IMR-90 (cell line): Measurements from ENCODE around the gene SRSF7. TPM values are rescaled to one million over a fixed set of nuclear protein-coding genes. Genes with fewer than 3 reads are reported as not detected.
A peak's percentile ranks its signal among the peaks of the same experiment; 100 is the strongest.

Experiments used
- ATAC-seq: fragments of 200-7000 bp; cut with Tn5 transposase; 2 replicates; pipeline ENCODE4 v1.9.1; 2020; ENCODE audit warnings: low read depth, mild to moderate bottlenecking, moderate library complexity
- BruUV-seq: library from RNA; stranded (reverse); fragments of 400-500 nt; replicated peaks from 2 replicates; lab custom pipeline; 2021; lab: Mats Ljungman, UMichigan
- CTCF ChIA-PET: fragments of 300-600 bp; formaldehyde crosslinking; extraction: SDS; loops from one replicate; lab custom pipeline; 2021; ENCODE audit warnings: antibody characterized with exemption; lab: Yijun Ruan, JAX
- POLR2A ChIA-PET: fragments of 300-600 bp; sonication (Branson Sonifier 250); formaldehyde crosslinking; loops from one replicate; lab custom pipeline; 2022; ENCODE audit warnings: antibody characterized with exemption; ENCODE audit not compliant: unreplicated experiment; lab: Charles Lee
- DNase-seq: peaks from one replicate; pipeline ENCODE4 v3.0.0; 2013
- H2AFZ ChIP-seq: replicated peaks from 2 replicates; pipeline ENCODE3; 2013; ENCODE audit warnings: low read length, mild to moderate bottlenecking; ENCODE audit not compliant: poor library complexity
- H2AK5ac ChIP-seq: 2 replicates; pipeline ENCODE4 v1.6.1; 2013; ENCODE audit warnings: low read depth, low read length, inconsistent platforms
- H2AK9ac ChIP-seq: replicated peaks from 2 replicates; pipeline ENCODE3; 2013; ENCODE audit warnings: mild to moderate bottlenecking, low read depth, low read length, moderate library complexity; ENCODE audit not compliant: poor library complexity
- H2BK120ac ChIP-seq: 2 replicates; pipeline ENCODE4 v1.6.1; 2013; ENCODE audit warnings: low read depth, low read length, inconsistent platforms
- H2BK15ac ChIP-seq: 3 replicates; pipeline ENCODE4 v1.6.1; 2013; ENCODE audit warnings: low read depth, low read length, inconsistent platforms
- H2BK20ac ChIP-seq: 2 replicates; pipeline ENCODE4 v1.6.1; 2013; ENCODE audit warnings: low read depth, mild to moderate bottlenecking, inconsistent platforms, low read length, moderate library complexity
- H2BK5ac ChIP-seq: 2 replicates; pipeline ENCODE4 v1.6.1; 2013; ENCODE audit warnings: mild to moderate bottlenecking, low read depth, low read length, inconsistent platforms; ENCODE audit not compliant: poor library complexity, severe bottlenecking
- H3K14ac ChIP-seq: replicated peaks from 2 replicates; pipeline ENCODE4 v1.6.1; 2013; ENCODE audit warnings: low read depth, low read length, inconsistent platforms
- H3K18ac ChIP-seq: 2 replicates; pipeline ENCODE4 v1.6.1; 2013; ENCODE audit warnings: low read depth, low read length, control low read depth
- H3K23ac ChIP-seq: 2 replicates; pipeline ENCODE4 v1.6.1; 2013; ENCODE audit warnings: low read depth, low read length, inconsistent platforms
- H3K27ac ChIP-seq: 2 replicates; pipeline ENCODE4 v1.5.1; 2013; ENCODE audit warnings: mild to moderate bottlenecking, control low read depth, low read length; ENCODE audit not compliant: insufficient read depth
- H3K27me3 ChIP-seq: 2 replicates; pipeline ENCODE4 v1.6.1; 2013; ENCODE audit warnings: low read length; ENCODE audit not compliant: control insufficient read depth, insufficient read depth
- H3K36me3 ChIP-seq: 2 replicates; pipeline ENCODE4 v1.6.1; 2013; ENCODE audit warnings: low read length, mixed read lengths; ENCODE audit not compliant: control insufficient read depth, insufficient read depth
- H3K4ac ChIP-seq: 2 replicates; pipeline ENCODE4 v1.6.1; 2013; ENCODE audit warnings: low read depth, low read length, inconsistent platforms
- H3K4me1 ChIP-seq: 2 replicates; pipeline ENCODE4 v1.6.1; 2013; ENCODE audit warnings: low read length, mixed read lengths; ENCODE audit not compliant: control insufficient read depth, insufficient read depth
- H3K4me2 ChIP-seq: 2 replicates; pipeline ENCODE4 v1.6.1; 2013; ENCODE audit warnings: low read depth, mild to moderate bottlenecking, control low read depth, low read length, moderate library complexity
- H3K4me3 ChIP-seq: 2 replicates; pipeline ENCODE4 v1.5.1; 2013; ENCODE audit warnings: low read depth, mild to moderate bottlenecking, control low read depth, low read length, moderate library complexity; ENCODE audit not compliant: insufficient read depth
- H3K56ac ChIP-seq: 2 replicates; pipeline ENCODE4 v1.6.1; 2013; ENCODE audit warnings: low read length, inconsistent platforms; ENCODE audit not compliant: insufficient read depth; ENCODE audit errors: extremely low read depth
- H3K79me1 ChIP-seq, 2 experiments: 2 replicates each; pipeline ENCODE4 v1.6.1; 2013; ENCODE audit warnings: low read length in 2 of 2, inconsistent platforms in 1 of 2, low read depth in 1 of 2
- H3K9ac ChIP-seq: 2 replicates; pipeline ENCODE4 v1.6.1; 2013; ENCODE audit warnings: low read depth, low read length, control low read depth
- H3K9me1 ChIP-seq: 2 replicates; pipeline ENCODE4 v1.6.1; 2013; ENCODE audit warnings: low read length, inconsistent platforms; ENCODE audit not compliant: insufficient read depth
- H3K9me3 ChIP-seq: 2 replicates; pipeline ENCODE4 v1.6.1; 2013; ENCODE audit warnings: low read length; ENCODE audit not compliant: control insufficient read depth, insufficient read depth
- H4K20me1 ChIP-seq: 2 replicates; pipeline ENCODE4 v1.6.1; 2013; ENCODE audit warnings: low read length, inconsistent platforms; ENCODE audit not compliant: insufficient read depth
- H4K5ac ChIP-seq: 2 replicates; pipeline ENCODE4 v1.6.1; 2013; ENCODE audit warnings: mild to moderate bottlenecking, low read depth, low read length, control low read depth
- H4K8ac ChIP-seq, 2 experiments: 2 replicates each; pipeline ENCODE4 v1.6.1; 2013; ENCODE audit warnings: low read depth in 2 of 2, low read length in 2 of 2, control low read depth in 1 of 2, inconsistent platforms in 1 of 2
- H4K91ac ChIP-seq: 2 replicates; pipeline ENCODE4 v1.6.1; 2013; ENCODE audit warnings: low read depth, low read length, inconsistent platforms; ENCODE audit not compliant: insufficient read depth
- BHLHE40 ChIP-seq: fragments of 150-350 bp; IDR thresholded peaks from 2 replicates; pipeline ENCODE4 v1.6.1; 2016; ENCODE audit warnings: mild to moderate bottlenecking, low read depth, low read length
- CEBPB ChIP-seq: IDR thresholded peaks from 2 replicates; pipeline ENCODE4 v1.6.1; 2012; ENCODE audit warnings: low read depth, low read length, improper control_type of control experiment
- CHD1 ChIP-seq: IDR thresholded peaks from 2 replicates; pipeline ENCODE4 v1.6.1; 2012; ENCODE audit warnings: low read depth, low read length, improper control_type of control experiment
- CTCF ChIP-seq: conservative IDR thresholded peaks from 2 replicates; pipeline ENCODE4 v1.5.1; 2012; ENCODE audit warnings: mild to moderate bottlenecking, low read depth, low read length, improper control_type of control experiment
- ELK1 ChIP-seq: fragments of 150-350 bp; IDR thresholded peaks from 2 replicates; pipeline ENCODE4 v1.6.1; 2016; ENCODE audit warnings: low read depth, mild to moderate bottlenecking, low read length, moderate library complexity, borderline replicate concordance
- FOS ChIP-seq: fragments of 150-350 bp; IDR thresholded peaks from 2 replicates; pipeline ENCODE4 v1.6.1; 2016; ENCODE audit warnings: low read depth, low read length
- MAFK ChIP-seq: IDR thresholded peaks from 2 replicates; pipeline ENCODE4 v1.6.1; 2012; ENCODE audit warnings: low read depth, low read length, improper control_type of control experiment
- MAZ ChIP-seq: IDR thresholded peaks from 2 replicates; pipeline ENCODE4 v1.6.1; 2012; ENCODE audit warnings: low read depth, mild to moderate bottlenecking, low read length, improper control_type of control experiment, moderate library complexity, borderline replicate concordance
- MXI1 ChIP-seq: IDR thresholded peaks from 2 replicates; pipeline ENCODE4 v1.6.1; 2012; ENCODE audit warnings: low read depth, mild to moderate bottlenecking, low read length, moderate library complexity, borderline replicate concordance
- NFE2L2 ChIP-seq: fragments of 150-350 bp; IDR thresholded peaks from 2 replicates; pipeline ENCODE4 v1.6.1; 2016; ENCODE audit warnings: low read depth, mild to moderate bottlenecking, low read length
- POLR2A ChIP-seq: IDR thresholded peaks from 2 replicates; pipeline ENCODE4 v1.6.1; 2012; ENCODE audit warnings: mild to moderate bottlenecking, low read depth, low read length
- RAD21 ChIP-seq: IDR thresholded peaks from 2 replicates; pipeline ENCODE4 v1.6.1; 2012; ENCODE audit warnings: low read length, improper control_type of control experiment
- RCOR1 ChIP-seq: IDR thresholded peaks from 2 replicates; pipeline ENCODE4 v1.6.1; 2012; ENCODE audit warnings: mild to moderate bottlenecking, low read length, improper control_type of control experiment; ENCODE audit not compliant: insufficient replicate concordance
- RFX5 ChIP-seq: IDR thresholded peaks from 2 replicates; pipeline ENCODE4 v1.8.0; 2012; ENCODE audit warnings: low read depth, mild to moderate bottlenecking, low read length, moderate library complexity
- SMC3 ChIP-seq: fragments of 150-350 bp; IDR thresholded peaks from 2 replicates; pipeline ENCODE4 v1.6.1; 2016; ENCODE audit warnings: low read depth, mild to moderate bottlenecking, antibody characterized with exemption, low read length, moderate library complexity
- USF2 ChIP-seq: fragments of 150-350 bp; IDR thresholded peaks from 2 replicates; pipeline ENCODE4 v1.6.1; 2017; ENCODE audit warnings: mild to moderate bottlenecking, antibody characterized with exemption, low read length, low read depth
- WGBS, 2 experiments: methylation state at CpG; one replicate each; pipeline versions ENCODE4 v1.1.5 to v1.1.7; 2013; ENCODE audit warnings: missing lambda C conversion rate in 2 of 2; ENCODE audit not compliant: insufficient read length in 1 of 2; ENCODE audit errors: extremely low coverage in 2 of 2; 5-methylcytosine and 5-hydroxymethylcytosine counted together
- dilution Hi-C: fragments of 300-500 bp; cut with HindIII; formaldehyde crosslinking; loops from one replicate; pipeline ENCODE4 v1.14.3; 2018; ENCODE audit warnings: low sequenced_read_pairs; ENCODE audit not compliant: unreplicated experiment
- in situ Hi-C: fragments of 300-500 bp; cut with MboI; formaldehyde crosslinking; loops from 3 replicates; pipeline ENCODE4 v1.14.3; 2019; ENCODE audit warnings: low sequenced_read_pairs, inconsistent platforms, mixed read lengths
- intact Hi-C: fragments of 100-400 bp; cut with micrococcal nuclease; formaldehyde crosslinking; loops from 2 replicates; pipeline ENCODE4 v1.10.0; 2022
- polyA plus RNA-seq, 3 experiments: library from polyadenylated mRNA; depleted of rRNA; stranded (reverse); fragments of >200 nt; gene quantifications; 2 replicates each; pipeline ENCODE4 v1.2.3, GENCODE V29; 2012; ENCODE audit warnings: low replicate concordance in 1 of 3
- total RNA-seq: library from RNA; depleted of rRNA; stranded (reverse); fragments of >200 nt; gene quantifications from 2 replicates; pipeline ENCODE4 v1.2.3, GENCODE V29; 2012

Gene SRSF7
- total and polyA plus RNA-seq, 2 of the 4 experiments (the other 2 are of a cell fraction), result 148 to 191 TPM

GRCh38 chr2:38765149-38765548, 14.0 kb upstream of the SRSF7 start:
- ATAC-seq (peak; percentile 59), DNase-seq (peak; percentile 79)
- no peak overlapping the region for H2AK5ac ChIP-seq
- peak overlapping the region; percentile 60 for H2BK5ac ChIP-seq
- H4K91ac ChIP-seq, result no peak overlapping the region
- ChIA-PET CTCF (no interaction called here), POLR2A (no interaction called here)
- H4K20me1 ChIP-seq, result no peaks in the 10 kb centered on the region
- H3K4me1 ChIP-seq, result peaks cover 6% of the 10 kb centered on the region
- in situ Hi-C loops, result no loop called here
- no peak overlapping the region for H3K27ac ChIP-seq
- H3K9me3 ChIP-seq, result no peaks in the 10 kb centered on the region
- H2AFZ ChIP-seq, result no peak overlapping the region
- H3K9me1 ChIP-seq, result peaks cover 3% of the 10 kb centered on the region; the same call in 1 of the 2 replicates
- no peak overlapping the region; the same call in 1 of the 2 replicates for H3K4me2 ChIP-seq
- H2BK20ac ChIP-seq, result no peak overlapping the region
- H2BK15ac ChIP-seq, result no peak overlapping the region
- no peaks in the 10 kb centered on the region for H3K27me3 ChIP-seq
- no peak overlapping the region for H2AK9ac ChIP-seq
- no TSS peak for BruUV-seq
- TF ChIP-seq MAZ (no peak), BHLHE40 (no peak), USF2 (no peak), RAD21 (no peak), RFX5 (no peak), CHD1 (no peak), RCOR1 (no peak), FOS (no peak), CTCF (no peak), MAFK (no peak), POLR2A (no peak), CEBPB (no peak), MXI1 (no peak), NFE2L2 (no peak), ELK1 (no peak), SMC3 (no peak)
- H4K5ac ChIP-seq, result no peak overlapping the region
- intact Hi-C loops, result no loop called here
- no CpG with 5 or more reads among the region's 4 CpGs for WGBS, 2 experiments
- H3K18ac ChIP-seq, result no peak overlapping the region
- H3K36me3 ChIP-seq, result no peaks in the 10 kb centered on the region
- H3K4ac ChIP-seq, result no peak overlapping the region
- H3K56ac ChIP-seq, result no peak overlapping the region
- no peaks in the 10 kb centered on the region for H3K79me1 ChIP-seq
- no peak overlapping the region for H3K9ac ChIP-seq
- no peak overlapping the region for H3K4me3 ChIP-seq
- dilution Hi-C loops, result no loop called here
- no peak overlapping the region for H4K8ac ChIP-seq
- no peak overlapping the region for H2BK120ac ChIP-seq
- H3K14ac ChIP-seq, result no peak overlapping the region
- H3K23ac ChIP-seq, result no peak overlapping the region
